AG04449 (cell line): ENCODE results near the gene AKR1A1.

Experiments used
- CTCF ChIA-PET: fragments of 350-600 bp; formaldehyde crosslinking; extraction: SDS; loops from one replicate; lab custom pipeline; 2021; ENCODE audit warnings: antibody characterized with exemption; lab: Yijun Ruan, JAX
- POLR2A ChIA-PET: fragments of 400-600, 350-600 bp; formaldehyde crosslinking; extraction: SDS; loops from one replicate; lab custom pipeline; 2020; ENCODE audit warnings: antibody characterized with exemption, inconsistent platforms; lab: Yijun Ruan, JAX
- DNase-seq: peaks from one replicate; pipeline ENCODE4 v3.0.0-alpha.2; 2010; ENCODE audit warnings: low read depth, low spot score
- H3K4me3 ChIP-seq: 2 replicates; pipeline ENCODE4 v1.5.1; 2011; ENCODE audit warnings: low read depth, mild to moderate bottlenecking, control low read depth, low read length
- CTCF ChIP-seq: IDR thresholded peaks from one replicate; pipeline ENCODE4 v1.5.1; 2011; ENCODE audit warnings: mild to moderate bottlenecking, moderate library complexity, low read length, control low read depth, inconsistent platforms; ENCODE audit not compliant: insufficient read depth; ENCODE audit errors: missing control alignments

AKR1A1 gene

DNA sequence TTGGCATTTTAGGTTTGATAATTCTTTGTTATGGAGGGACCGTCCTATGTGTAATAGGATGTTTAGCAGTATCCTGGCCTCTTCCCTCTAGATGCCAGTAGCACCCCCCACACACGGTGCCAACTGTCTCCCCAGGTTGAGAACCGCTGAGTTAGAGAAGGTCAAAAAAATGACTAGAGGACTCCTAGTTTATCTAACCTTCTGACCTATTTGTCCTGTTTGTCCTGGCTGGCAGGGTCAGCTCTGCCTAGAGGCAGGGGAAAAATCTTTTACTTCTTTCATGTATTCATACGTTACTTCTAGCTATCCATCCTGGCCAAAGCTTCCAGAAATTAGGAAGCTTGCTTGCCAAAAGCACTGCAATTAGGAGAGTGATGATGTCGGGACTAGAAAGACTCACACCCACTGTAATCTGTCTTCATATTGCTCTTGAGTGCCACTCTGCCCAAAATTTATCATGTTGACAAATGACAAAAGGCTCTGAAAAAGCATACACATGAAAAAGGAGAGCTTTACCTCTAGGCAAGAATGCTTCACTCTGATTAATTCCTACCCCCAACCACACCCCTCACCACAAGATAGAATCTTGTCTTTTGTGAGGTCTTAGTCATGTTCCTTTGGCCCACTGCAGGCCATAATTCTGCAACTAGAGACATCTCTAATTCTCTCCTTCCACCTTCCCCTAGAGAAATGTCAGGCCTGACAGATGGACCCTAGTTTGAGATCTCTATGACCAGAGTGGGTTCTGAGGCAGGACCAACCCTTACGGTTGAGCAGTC is 14.4 kb upstream of the AKR1A1 start:
- TF ChIP-seq CTCF, result no peak
- no peak overlapping the region for H3K4me3 ChIP-seq
- DNase-seq, result no peak
- ChIA-PET CTCF (interaction anchor here (1.4 kb wide), 1 partner anchor 24 kb away, joined by 3 read pairs; no protein-coding TSS in a partner anchor), POLR2A (interaction anchor here (1.5 kb wide), 1 partner anchor 15 kb away, joined by 15 read pairs; the partner anchor contains the start of gene PRDX1)

GRCh38 chr1:45536886-45537285 is 13.7 kb upstream of the AKR1A1 start:
- no peak for DNase-seq
- ChIA-PET CTCF (interaction anchor here (1.6 kb wide), 1 partner anchor 24 kb away, joined by 5 read pairs; no protein-coding TSS in a partner anchor), POLR2A (no interaction called here)
- H3K4me3 ChIP-seq, result no peak overlapping the region
- TF ChIP-seq CTCF, result no peak

DNA sequence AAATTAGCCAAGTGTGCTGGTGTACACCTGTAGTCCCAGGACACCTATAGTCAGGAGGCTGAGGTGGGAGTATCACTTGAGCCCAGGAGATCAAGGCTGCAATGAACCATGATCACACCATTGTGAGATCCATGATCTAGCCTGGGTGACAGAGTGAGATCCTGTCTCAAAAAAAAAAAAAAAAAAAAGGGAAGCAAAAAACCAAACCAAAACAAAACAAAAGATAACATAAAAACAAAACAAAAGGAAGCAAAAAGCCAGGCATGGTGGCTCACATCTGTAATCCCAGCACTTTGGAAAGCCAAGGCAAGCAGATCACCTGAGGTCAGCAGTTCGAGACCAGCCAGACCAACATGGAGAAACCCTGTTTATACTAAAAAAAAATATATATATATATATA is 9.4 kb upstream of the AKR1A1 start:
- H3K4me3 ChIP-seq, result no peak overlapping the region
- TF ChIP-seq CTCF, result no peak
- DNase-seq, result no peak
- CTCF ChIA-PET, result interaction anchor here (1.1 kb wide), 2 partner anchors 22 to 30 kb away, joined by 3 read pairs; no protein-coding TSS in a partner anchor
- POLR2A ChIA-PET, result interaction anchor here (3.5 kb wide), 1 partner anchor 20 kb away, joined by 9 read pairs; the partner anchor contains the start of gene PRDX1

- ChIA-PET POLR2A (interaction anchor here (3.5 kb wide), 1 partner anchor 21 kb away, joined by 9 read pairs; the partner anchor contains the start of gene PRDX1), CTCF (interaction anchor here (1.1 kb wide), 3 partner anchors 17 to 28 kb away, joined by 3 read pairs; no protein-coding TSS in a partner anchor)
- no peak overlapping the region for H3K4me3 ChIP-seq
Measured at GRCh38 chr1:45542591-45542990, 8.0 kb upstream of the AKR1A1 start.

DNA sequence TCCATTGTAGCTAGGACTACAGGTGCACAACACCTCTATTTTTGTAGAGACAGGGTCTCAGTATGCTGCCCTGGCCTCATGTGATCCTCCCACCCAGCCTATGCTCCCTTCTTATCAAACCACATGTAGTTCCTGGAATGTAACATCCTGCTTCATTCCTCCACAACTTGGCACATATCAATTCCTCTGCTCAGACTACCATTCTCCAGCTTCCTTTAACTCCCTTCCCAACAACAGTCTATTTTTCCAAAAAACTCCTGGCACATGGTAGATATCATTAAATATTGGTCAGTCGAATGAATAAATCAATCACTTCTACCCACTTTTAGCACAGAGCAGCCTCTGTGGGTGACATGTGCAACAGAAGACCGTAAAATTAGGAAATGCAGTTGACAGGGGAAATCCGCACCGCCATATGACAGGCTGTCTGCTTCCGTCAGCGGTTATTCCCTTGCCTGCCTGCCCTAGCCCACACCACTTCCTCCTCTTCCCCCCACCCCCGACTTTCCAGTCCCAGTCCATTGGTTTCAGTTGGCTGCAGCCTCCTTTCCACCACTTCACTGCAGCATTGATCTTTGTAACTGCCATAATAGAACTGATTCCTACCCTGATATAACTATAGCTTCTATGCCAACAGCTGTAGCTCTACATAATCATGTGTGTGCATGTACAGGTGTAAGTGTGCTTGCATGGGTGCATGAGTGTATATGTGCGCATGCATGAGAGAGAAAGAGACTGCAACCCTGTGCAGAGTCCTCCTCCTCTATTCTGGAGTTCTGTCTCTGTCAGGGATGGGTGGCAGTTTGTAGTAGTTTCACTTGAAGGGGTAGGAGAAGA is 6.8 kb upstream of the AKR1A1 start:
- no peak overlapping the region for H3K4me3 ChIP-seq
- CTCF ChIA-PET, result interaction anchor here (1.1 to 1.7 kb wide), 3 partner anchors 14 to 25 kb away, joined by 3 to 7 read pairs (median 3); no protein-coding TSS in a partner anchor
- POLR2A ChIA-PET, result interaction anchor here (5.5 kb wide), 1 partner anchor 22 kb away, joined by 29 read pairs; the partner anchor contains the start of gene PRDX1
- no peak for DNase-seq
- no peak for TF ChIP-seq CTCF

More at GRCh38 chr1:45542591-45542990, 8.0 kb upstream of the AKR1A1 start:
- DNase-seq, result no peak
- TF ChIP-seq CTCF, result no peak
